Stimulated activated CD4-positive, alpha-beta T cell treated with anti-CD3 and anti-CD28 coated beads, Interleukin-4, amount 100 ng/mL, for 48 hours (primary cell): ENCODE measurements around the gene KIF18B.

Experiments
- DNase-seq, 2 donors: peaks; one replicate each; pipeline ENCODE4 v3.0.0-alpha.2; 2020; ENCODE audit warnings: low read depth in 2 of 2

The KIF18B gene

DNA sequence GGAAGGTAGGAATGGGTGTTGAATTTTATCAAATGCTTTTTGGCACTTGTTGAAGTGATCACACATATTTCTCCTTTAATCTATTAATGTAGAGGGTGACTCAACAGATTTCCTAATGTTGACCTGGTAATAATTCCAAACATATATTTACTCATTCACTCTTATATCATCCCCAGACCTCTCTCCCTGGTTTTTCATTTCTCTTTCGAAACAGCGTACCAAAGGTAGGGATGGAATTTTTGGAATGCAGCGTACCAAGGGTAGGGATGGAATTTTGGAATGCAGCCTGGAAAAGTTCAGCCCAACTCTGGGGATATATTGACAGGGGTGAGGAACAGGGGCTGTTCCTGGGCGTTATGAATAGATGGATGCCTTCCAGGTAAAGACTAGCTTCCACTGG, 7.3 kb downstream of the KIF18B start:
- DNase-seq = no peak

DNA sequence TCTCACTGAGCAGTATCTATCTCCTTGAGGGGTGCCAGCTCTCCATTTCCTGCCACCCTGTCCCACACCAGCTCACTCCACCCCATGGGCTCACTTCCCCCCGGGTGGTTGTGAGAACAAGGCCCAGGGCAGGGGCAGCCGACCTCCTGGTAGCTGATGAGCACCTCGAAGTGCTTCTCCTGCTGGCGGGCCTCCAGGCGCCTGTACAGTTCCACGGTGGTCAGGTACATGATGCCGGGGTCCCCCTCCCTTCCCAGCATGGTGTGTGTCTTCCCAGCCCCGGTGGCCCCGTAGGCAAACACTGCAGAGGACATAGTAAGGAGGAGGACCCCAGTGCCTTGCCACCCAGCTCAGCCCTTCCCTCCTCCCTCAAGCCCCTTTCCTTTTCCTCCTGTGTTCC, 12.5 kb downstream of the KIF18B start:
- no peak for DNase-seq

DNA sequence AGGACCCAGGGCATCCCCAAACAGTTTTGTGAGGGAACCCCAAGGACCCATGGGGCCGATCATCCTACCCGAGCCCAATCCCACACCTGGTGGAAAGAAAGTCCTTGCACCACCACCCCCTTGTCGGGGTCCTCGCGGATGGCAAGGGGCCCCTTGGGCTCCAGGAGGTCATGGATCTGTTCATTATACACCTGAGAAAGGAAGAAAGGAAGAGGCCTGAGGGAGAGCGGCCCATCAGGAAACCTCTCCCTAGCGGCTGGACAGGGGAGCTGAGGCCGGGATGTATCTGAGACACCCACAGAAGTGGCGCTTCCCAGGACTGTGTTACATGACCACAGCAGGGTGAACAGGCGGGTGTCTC, 12.8 kb downstream of the KIF18B start:
- DNase-seq = no peak

DNA sequence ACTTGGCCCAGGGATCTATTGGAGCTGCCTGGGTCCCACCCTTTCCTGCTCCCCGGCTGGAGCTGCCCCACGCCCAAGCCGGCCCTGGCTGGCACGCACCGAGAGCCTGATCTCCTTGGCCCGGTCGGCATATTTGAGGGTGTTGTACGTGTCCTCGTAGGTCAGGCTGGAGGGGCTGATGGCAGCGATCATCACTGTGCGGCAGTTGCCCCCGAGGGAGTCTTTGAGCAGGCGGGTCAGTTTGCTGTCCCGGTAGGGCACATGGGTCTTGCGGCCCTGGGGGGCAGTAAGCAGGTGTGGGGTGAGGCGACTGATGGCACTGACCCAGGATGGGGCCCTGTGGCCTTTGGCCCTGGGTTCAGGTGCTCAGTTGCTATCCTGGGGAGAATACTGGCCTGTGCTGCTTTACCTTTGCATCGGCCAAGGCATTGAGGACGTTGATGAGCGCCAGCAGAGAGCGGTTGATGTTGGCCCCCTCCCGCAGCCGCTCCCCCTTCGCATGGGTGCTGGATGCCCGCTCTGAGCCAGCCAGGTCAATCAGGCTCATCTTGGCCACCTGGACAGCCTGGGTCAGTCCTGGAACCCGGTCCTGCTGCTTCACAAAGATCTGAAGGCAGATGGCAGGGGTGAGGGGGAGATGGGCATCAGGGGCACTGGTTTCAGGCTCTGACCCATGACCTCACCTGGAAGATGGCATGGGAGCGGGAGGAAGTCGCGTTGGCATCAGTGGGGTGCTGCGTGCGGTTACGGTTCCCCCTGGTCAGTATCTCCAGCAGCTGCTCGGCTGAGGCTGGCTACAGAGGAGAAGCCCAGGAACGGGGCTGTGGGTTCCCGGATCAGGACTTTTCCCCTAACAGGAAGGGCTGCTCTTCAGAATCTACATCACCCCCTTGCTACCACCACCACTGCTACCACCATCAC, 13.5 kb downstream of the KIF18B start:
- no peak for DNase-seq

DNA sequence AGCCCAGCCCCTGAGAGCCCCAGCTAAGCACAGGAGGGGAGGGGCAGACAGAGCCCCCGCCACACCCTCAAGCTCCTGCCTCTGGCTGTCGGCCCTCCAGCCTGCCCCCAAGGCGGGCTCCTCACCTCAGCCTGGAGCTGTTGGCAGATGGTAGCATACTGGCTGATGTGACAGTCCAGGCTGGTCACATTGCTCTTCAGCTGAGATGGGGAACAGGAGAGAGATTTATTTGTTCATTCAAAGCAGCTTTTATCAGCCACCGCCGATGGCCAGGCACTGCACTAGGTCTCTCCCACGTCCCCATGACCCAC, 14.8 kb downstream of the KIF18B start:
- no peak for DNase-seq

DNA sequence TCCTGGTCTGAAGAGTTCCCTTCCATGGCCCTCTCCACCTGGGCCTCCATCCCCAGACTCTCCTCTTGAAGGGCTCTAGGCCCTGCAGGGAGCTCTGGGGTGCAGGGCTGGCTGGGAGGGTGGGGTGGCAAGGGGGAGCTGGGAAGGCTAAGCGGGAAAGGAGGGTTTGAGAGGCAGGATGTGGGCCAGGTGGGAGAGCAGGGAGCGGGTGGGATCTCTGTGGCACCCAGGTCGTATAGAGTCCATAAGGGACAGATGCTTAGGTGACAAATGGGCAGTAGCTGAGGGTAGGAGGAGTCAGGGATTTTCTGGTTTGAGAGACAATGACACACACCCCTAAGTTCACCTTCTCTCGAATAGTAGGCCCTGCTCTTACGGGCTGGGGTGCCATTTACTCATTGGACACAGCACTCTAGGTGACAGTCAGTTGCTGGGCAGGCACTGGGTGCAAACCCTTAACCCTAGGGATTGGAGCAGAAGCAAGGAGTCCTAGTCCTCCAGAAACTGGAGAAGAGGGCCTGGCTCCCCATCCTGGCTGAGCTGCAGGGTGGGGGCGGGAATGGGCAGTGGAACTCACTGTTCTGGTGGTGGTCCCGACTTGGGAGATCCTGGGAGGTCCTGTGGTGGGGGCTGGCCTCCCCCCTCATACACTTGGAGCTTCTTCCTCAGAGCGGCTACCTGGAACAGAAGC, 15.3 kb downstream of the KIF18B start:
- DNase-seq = no peak

DNA sequence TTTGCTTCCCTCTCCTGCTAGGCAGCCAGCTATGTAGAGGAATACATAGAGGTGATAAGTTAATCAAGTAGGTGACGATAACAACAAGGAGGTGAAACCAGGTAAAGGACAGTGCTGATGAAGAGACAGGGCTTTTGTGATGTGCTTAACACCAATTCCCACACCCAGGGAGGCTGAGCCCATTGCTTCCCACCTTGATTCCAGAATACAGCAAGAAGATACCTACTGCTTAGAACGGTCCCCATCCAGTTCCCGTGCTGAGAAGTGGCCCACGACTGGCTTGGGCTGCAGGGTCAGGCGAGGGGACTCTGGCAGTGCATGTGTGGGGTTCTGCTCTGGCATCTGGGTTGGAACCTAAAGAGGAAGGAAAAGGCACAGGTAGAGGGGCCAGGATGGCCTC, 16.2 kb downstream of the KIF18B start:
- no peak for DNase-seq

DNA sequence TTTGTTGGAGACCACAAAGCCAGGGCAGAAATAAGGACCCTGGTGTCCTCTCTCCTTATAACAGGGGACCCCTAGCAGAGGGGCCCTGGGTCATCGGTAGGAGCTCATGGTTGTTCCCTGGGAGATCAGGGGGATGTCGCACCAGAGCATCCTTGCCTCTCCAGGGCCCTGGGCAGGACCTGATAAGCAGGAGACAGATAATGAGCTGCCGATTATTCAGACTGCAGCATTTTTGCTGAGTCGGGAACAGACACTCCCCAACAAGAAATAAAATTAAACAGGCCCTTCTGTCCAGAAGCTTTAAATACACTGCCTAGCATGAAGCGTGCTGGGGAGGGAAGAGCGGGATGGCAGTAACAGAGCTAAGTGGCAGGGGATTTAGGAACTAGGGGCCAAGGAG, 16.9 kb downstream of the KIF18B start:
- no peak for DNase-seq

DNA sequence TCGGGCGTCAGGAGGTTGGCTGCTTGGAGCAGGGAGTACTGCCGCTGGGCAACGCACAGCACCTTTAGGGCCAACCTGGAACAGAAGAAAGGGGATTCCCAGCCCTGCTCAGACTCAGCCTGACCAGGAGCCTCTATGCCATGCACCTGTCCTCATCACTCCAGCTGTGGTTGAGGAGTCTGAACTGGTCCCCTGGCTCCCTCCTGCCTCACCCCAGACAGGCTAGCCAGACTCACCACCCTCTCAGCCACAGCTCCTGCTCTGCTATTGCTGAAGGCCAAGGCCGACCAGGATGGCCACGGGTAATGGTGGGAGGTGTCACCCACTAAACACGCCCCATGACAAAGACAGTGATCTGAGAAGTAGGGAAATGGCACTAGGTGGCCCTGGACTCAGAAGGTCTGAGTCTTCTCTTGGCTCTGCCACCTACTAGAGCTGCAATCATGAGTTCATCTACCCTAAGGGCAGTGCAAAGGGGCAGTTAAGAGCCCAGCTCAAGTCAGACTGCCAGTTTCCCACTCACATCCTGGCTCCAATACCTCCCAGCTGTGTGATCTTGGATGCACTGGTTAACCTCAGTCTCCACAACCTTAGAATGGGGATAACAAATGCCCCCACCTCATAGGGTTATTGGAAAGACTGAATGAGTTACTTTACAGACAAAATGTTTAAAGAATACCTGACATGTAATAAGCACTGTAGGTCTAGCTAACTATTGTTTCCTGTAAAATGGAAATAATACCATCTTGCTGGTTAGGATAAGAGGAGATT, 18.4 kb downstream of the KIF18B start:
- DNase-seq = no peak

DNA sequence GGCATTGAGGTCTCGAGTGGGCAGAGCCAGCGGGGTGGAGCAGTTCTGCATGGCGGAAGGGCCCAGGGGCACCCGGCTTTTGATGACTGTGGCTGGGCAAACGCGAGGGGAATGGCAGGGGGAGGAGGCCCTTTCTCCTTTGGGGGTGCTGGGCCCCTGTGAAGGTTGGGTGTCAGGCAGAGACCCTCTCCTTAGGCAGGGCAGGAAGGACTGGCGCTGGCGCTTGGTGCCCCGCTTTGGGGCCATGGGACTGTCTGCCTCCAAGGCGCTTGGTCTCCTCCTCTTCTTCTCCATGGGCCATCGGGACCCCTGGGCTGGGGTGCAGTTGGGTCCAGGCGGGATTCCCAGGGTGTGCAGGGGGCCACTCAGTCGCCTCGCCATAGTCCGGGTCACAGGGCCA, 19.4 kb downstream of the KIF18B start:
- DNase-seq = no peak

DNA sequence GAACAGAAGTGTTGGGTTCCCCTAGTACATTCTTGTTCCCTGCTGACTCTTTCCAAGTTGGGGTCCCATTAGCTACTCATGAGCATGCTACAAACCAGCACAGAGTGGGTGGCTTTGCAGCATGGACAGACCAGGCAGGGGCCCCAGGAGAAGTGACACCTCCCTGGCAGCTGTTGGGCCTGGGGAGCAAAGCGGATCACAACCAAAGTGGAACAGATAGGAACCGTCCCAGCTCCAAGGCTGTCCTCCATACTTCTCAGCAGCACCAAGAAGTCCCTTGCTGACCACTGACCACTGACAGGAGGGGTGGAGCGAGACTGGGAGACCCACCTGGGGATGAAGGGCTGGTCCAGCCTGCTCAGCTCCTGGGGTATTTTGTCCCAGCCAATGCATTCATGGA, 19.9 kb downstream of the KIF18B start:
- DNase-seq = no peak

DNA sequence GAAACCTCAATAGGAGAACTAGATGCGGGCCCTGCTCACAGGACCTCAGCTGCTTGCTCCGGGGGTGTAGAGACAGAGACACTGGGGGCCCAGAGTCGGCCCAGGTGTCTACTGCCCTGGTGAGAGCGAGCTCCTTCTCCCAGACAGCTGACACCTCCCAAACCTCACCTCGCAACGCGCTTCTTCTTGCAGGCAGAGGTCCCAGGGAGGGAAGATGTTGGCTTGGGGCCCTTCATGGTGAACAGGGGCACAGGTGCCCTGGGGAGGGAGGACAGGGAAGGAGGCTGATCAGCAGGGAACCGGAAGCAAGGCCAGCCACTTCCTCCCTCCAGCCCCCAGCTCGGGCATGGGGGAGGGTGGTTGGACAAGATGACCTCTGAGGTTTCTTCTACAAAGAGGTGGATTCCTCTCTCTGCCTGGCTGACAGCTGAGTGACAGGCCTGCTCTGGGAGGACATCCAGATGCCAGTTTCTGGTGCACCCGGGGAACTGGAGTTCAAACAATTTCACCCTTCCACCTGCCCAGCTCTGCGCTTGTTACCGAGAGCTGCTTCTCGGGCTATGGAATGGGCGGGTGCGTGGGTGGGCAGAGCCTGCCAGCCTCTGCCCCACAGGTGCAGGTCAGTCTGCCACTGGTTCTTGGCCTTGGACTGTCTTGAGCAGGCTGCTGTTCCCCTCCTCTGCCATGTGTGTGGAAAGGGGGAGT, 20.6 kb downstream of the KIF18B start:
- no peak for DNase-seq

DNA sequence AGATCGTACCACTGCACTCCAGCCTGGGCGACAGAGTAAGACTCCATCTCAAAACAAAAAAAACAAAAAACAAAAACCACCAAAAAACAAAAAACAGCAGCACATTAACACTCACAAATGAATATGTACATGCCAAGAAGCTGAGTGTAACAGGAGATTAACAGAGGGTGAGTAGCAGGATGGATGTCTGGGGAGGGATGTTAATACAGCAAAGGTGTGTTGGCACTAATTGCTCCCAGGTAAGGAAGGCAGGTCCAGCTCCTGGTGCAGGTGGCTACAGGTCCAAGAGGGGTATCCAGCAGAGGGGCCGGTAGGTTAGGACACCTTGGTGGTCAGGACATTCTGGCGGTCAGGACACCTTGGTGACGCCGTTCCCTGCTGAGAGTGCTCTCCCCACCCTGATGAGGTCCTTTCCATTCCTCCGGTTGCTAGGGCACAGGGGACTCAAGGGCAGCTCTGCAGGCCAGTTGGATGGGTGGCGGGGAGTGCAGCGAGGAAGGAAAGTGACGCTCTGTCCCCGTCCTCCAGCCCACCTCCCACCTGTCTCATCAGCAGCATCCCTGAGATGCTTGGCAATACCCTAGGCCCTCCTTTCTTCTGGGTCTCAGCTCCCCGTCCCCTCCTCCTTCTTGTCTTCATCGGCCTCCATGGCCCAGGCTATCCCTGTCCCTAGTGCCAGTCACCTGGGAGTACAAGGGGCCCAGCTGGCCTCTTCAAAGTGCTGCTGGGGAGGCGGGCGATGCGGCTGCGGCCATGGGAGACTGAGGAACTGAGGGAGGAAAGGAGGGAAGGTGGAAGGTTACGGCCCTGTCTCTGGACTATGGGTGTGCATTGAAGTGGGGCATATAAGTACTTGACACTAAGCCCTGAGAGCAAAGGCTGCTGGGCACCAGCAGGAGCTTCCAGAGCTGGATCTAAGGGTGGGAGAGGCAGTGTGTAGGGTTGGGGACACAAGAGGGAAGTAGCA, 21.6 kb downstream of the KIF18B start:
- DNase-seq = no peak

DNA sequence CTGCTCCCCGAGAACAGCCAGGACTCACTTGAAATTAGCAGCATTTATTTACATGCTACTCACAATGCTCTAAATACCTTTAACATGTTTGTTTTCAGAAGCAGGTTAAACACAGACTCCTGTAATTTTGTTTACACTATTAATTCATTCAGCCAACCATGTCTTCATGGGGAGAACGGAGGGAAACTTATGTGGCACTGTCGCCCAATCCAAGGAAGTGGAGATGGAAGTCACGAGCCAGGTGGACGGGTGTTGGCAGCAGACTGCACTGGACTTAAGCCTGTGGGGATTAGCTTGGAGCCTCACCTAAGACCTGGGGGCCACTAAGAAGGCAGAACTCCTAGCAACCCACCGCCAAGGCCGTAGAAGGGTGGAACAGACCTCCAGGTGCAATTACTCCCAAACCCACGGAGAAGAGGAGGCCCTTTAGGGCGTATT, 23.4 kb downstream of the KIF18B start:
- DNase-seq = no peak

DNA sequence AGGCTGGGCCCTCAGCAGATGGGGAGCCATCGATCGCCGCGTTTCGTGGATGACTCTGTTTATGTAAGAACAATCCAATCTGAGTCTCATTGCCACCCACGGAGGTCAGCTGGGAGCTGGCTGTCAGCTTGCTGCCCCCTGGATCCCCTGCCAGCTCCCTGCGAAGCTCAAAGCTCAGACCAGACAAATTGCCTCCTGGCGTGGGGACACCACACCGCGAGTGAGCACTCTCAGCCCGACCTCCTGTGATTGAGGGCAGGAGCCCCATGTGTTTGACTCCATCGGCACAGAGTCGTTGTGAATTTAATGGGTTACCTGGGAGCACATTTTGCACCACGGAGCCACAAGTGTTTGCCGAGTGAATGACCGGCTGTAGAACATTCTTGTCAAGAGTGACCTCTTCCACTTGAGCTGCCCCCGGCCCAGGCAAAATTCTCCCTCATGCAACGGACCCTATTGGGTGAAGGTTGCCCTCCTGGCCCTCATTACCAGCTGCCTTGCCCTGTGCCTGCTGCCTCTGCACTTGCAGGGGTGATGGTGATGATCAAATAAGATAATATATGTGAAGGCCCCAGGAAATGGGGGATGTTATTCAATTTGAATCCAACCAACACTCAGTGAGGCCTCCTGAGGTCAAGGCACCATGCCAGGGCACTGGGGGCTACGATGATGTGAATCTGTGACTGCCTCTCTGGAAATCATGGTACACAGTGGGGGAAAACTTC, 24.7 kb downstream of the KIF18B start:
- no peak for DNase-seq

DNA sequence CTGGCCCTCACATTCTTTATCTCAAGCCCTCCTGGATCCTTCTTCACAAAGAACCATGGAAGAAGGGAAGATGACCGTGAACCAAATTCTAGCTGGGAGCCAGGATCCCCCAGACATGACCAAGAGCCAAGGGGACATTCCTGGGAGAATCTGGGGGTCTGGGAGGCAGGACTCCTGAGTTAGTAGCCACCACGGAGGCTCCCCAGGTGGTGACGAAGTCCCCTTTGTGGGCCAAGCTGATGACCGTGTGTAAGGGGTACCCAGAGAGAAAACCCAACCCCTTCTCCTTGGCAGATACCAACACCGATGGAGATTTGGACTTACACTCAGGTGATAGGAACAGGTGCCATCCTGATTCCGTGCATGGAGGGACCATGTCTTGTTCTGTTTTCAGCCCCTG, 25.4 kb downstream of the KIF18B start:
- no peak for DNase-seq

DNA sequence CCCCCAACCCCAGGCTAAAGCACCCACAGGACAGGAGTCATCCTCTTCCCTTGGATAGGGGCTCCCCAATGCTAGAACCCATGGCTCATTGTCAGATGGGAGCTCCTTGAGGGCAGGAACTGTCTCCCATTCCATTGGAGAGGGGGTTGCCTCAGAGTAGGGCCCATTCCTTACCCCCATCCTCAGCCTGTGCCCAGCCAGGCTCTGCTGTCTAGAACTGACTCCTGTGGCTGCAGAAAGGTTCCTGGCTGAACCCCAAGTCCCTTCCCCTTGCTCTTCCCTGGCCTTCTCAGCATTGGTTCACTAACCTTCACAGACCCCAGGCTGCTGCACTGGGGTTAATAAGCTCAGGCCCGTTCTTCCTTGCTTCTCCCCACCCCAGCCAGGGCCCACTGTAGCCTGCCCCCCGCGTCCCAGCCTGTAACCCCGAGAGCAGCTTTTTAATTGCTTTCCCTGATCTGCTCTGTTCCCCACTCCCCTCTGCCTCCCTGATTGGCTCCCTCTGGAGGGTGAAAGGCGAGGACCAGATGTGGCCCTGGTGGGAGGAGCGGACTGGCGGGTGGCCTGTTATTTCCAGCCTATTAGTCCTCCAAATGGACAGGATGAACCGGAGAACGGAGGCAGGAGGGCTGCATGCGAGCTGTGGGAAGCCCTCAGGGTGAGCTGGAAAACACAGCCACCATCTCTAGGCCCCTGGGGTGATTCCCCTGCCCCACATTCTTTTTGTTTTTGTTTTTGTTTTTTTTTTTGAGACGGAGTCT, 26.3 kb downstream of the KIF18B start:
- no peak for DNase-seq

DNA sequence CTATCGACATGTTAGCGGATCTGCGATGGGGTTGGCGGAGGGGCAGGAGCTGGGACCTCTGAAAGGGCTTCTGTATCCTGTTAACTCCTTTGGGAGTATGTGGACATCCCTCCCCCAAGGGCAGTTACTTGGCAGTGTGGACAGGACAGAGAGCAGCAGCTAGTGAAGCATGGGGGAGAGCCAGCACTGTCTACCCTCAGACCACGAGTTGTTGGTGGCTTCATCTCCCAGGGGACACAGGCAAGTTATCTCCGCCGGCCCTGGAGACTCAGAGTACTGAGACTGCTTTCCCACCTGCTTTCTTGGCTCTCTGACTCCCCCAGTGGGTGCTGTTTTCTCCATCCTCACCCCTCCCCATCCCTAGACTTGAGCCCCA, 27.0 kb downstream of the KIF18B start:
- DNase-seq = no peak

DNA sequence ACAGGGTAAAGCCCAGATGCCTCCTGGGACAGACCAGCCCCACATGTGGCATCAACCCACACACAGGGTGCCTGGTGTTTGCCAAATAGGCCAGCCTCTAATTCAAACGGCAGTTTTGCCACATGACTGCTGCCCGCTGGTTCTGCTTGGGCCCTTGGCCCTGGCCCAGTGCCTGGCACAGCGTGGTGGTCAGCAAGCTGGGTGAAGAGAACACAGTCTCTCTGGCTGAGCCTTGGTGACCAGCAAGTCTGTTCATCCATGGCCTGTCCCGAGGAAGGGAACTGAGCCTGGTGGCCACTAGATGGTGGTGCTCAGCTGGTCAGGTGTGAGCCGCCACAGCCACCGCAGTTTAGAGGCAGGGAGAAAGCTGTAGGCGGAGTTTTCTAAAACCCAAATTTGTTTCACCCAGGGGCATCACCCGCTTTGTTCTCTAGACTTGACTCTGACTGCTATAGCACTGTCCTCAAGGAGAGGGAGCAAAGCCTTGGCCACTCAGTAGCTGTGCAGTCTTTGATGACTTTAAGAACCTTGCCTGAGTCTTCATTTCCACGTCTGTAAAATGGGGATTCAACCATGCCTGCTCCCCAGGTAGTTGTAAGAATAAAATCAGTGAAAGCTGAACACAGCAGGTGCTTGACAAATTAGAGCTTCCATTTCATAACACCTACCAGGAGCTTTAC, 27.5 kb downstream of the KIF18B start:
- peak; percentile 40 to 56 for DNase-seq
